Cardiac fibroblast (primary cell): Measurements from ENCODE around the gene CCDC68.

Experiments used
- DNase-seq, 2 donors: peaks; one replicate each; pipeline versions ENCODE4 v3.0.0 to v3.0.0-alpha.2; 2010; ENCODE audit warnings: low read depth in 2 of 2
- H3K4me3 ChIP-seq, 2 donors: replicated peaks in 1 of 2; 1 replicate in 1 of 2; 2 replicates in 1 of 2; pipeline ENCODE4 v1.5.1; 2011; ENCODE audit warnings: low read depth in 2 of 2, low read length in 2 of 2, mild to moderate bottlenecking in 2 of 2, moderate library complexity in 1 of 2
- TF ChIP-seq, protein P1 (sequence below): IDR thresholded peaks from one replicate; pipeline ENCODE4 v1.5.1; 2011; ENCODE audit warnings: low read depth, mild to moderate bottlenecking, low read length, inconsistent platforms

CCDC68 gene

DNA sequence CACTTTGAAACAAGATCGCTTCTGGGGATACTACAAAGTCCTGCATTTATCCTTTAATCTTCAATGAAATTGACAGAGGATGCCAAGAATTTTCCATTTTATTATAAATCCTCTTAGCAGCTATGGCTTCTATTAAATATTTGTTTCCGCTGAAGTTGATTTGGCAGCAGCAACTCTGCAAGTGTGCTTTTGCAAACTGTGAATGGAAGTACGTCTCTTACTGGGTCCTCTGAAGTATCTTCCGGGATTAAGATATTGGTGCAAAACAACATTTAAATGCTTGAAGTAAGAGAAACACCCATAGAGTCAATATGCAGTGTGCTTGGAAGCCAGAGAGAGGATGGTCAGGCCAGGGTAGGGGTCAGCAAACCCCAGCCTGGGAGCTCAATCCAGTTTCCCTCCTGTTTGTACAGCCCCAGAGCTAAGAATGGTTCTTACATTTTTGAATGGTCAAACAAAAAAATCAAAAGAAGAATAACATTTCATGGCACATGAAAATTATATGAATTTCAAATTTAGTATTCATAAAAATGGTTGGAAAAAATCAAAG is 13.6 kb downstream of the CCDC68 start:
- TF ChIP-seq, protein P1, sequence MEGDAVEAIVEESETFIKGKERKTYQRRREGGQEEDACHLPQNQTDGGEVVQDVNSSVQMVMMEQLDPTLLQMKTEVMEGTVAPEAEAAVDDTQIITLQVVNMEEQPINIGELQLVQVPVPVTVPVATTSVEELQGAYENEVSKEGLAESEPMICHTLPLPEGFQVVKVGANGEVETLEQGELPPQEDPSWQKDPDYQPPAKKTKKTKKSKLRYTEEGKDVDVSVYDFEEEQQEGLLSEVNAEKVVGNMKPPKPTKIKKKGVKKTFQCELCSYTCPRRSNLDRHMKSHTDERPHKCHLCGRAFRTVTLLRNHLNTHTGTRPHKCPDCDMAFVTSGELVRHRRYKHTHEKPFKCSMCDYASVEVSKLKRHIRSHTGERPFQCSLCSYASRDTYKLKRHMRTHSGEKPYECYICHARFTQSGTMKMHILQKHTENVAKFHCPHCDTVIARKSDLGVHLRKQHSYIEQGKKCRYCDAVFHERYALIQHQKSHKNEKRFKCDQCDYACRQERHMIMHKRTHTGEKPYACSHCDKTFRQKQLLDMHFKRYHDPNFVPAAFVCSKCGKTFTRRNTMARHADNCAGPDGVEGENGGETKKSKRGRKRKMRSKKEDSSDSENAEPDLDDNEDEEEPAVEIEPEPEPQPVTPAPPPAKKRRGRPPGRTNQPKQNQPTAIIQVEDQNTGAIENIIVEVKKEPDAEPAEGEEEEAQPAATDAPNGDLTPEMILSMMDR, result no peak
- DNase-seq, result peak in 1 of 2 donors; percentile 42
- peak overlapping the region; percentile 41 for H3K4me3 ChIP-seq

DNA sequence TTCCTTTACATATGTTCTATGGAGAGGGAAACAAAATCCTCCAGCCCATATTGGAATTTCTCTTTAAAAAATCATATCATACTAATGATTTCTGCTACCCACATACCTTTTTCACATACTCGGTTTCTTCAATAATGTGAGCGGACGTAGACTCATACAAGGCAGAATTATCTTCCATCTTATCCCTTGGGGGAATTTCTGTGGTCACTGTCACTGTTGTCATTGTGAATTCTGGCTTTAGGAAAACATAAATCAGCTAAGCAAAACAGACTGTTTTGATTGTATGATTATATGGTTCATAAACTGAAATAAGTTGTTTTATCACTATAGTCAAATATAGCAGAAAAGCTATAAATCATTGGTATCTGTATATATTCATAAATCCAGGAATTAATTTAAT is 16.7 kb downstream of the CCDC68 start:
- no peak overlapping the region for H3K4me3 ChIP-seq
- TF ChIP-seq, protein P1, result no peak
- DNase-seq, result no peak

DNA sequence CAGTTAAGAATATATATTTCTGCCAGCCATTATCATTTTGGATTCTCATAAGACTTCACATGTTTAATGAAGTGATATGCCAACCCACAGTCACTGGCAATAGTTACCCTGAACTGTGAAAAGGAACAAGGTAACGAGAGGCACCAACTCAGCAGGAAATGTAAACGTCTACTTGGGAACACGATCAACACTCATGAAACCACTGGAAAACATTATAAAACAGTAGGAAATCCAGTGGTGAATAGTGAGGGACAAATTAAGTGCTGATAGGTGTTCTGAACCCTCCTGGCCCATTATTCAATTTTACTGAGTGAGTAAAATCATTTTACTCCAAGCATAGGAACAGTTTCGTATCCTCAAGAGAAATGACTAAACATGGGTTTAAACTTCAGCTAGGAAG is 17.1 kb downstream of the CCDC68 start:
- no peak overlapping the region for H3K4me3 ChIP-seq
- TF ChIP-seq, protein P1, result no peak
- no peak for DNase-seq

DNA sequence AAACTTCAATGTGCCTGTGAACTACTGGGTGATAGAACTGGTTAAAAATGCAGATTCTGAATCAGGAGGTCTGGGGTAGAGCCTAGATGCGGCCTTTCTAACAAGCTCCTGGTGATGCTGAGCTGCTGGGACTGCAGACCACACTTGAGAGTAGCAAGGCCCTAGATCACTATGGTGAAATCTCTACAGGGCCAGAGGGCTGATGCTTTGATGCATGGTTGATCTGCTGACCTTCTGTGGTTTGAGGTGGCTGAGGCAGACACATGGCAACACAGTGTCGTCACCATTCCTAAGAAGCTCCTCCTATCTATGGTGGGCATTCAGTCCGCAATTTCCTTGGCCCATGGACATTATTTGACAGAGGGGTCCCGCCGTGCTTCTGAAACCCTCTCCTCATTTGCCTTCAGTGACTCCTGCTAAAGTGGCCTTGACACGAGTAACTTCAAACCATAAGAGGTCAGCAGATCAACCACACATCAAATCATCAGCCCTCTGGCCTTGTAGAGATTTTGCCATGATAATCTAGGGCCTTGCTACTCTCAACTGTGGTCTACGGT is 19.8 kb downstream of the CCDC68 start:
- no peak for DNase-seq
- TF ChIP-seq, protein P1, result no peak
- H3K4me3 ChIP-seq, result no peak overlapping the region

DNA sequence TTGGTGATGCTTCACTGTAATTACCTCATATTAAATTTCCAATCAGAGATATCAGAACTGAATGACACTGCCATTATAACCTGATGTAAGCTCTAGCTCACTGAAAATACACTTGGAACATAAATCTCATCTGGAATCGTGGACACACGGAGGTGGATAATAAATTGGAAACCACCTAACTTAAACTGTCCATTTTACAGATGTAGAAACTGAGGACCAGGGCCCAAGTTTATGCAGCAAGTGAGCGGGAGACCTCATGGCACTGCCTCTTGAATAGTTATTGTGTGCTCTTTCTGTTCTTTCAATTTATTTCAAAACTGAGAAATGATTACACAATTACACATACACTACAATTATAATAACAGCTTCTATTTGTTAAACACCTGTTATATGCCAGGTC is 20.8 kb downstream of the CCDC68 start:
- H3K4me3 ChIP-seq, result no peak overlapping the region
- no peak for DNase-seq
- TF ChIP-seq, protein P1, result no peak

DNA sequence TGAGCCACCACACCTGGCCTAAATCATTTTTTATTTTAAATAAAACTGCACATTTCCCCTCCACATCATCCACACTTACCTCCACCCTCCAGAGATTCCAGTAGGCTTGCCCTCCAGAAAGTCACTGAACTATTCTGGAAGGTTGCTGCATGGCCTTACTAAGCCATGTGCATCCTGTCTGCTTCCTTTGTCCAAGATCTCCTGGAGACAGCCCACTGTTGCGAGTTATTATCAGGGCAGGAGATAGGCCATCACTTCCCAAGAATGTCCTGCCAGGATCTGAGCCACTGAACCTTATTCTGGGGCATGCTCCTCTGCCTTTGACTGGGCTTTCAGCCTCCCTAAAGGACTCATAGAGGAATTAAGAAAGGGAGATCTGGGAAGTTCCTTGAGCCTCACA is 26.8 kb downstream of the CCDC68 start:
- DNase-seq, result no peak
- H3K4me3 ChIP-seq, result no peak overlapping the region
- TF ChIP-seq, protein P1, result no peak

DNA sequence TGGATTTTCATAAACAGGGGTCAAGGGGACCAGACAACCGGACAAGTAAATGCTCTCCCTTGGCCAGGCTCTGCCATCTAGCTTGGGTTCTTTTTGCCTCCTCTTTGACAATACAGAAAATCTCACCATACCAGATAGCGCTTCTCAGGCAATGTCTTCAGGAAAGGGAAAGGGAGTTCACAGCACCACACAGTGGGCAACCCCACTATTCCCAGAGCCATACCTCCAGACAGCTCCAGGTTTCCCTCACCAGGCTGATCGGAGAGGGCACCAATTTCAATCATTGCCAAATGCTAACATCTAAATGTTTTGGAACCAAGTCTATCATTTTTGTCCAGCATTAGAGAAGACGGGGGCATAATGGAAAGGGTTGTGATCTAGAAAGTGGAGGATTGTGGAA is 28.1 kb downstream of the CCDC68 start:
- DNase-seq, result no peak
- TF ChIP-seq, protein P1, result no peak
- H3K4me3 ChIP-seq, result no peak overlapping the region
